Activated T-helper 1 cell treated with anti-CD3 and anti-CD28 coated beads, Interleukin-12 subunit alpha, Interleukin-12 subunit beta, Interleukin-2, Interleukin-4 antibody, amounts not matched to agents 30 ng/mL and 10 ng/mL and 1 ng/mL, durations not matched to agents 14 hours and 24 hours and 36 hours (primary cell): Measurements from ENCODE around the gene PLCD1. TPM values are rescaled to one million over a fixed set of nuclear protein-coding genes. Genes with fewer than 3 reads are reported as not detected.
"Not testable (repeated sequence)": the region's sequence is repeated elsewhere in the genome, so short reads cannot be mapped to it uniquely, and the experiment has no call there.

Source experiments
- DNase-seq: peaks from one replicate; pipeline ENCODE4 v3.0.0; 2021; ENCODE audit warnings: low spot score
- H3K27ac Mint-ChIP-seq: one replicate; pipeline ENCODE4 v1.8.0; 2021; ENCODE audit warnings: mild to moderate bottlenecking, mixed read lengths
- H3K27me3 Mint-ChIP-seq: one replicate; pipeline ENCODE4 v1.8.0; 2022; ENCODE audit warnings: mild to moderate bottlenecking, moderate library complexity, mixed read lengths; ENCODE audit not compliant: insufficient read depth
- H3K36me3 Mint-ChIP-seq: one replicate; pipeline ENCODE4 v1.8.0; 2021; ENCODE audit warnings: low read depth, mixed read lengths
- H3K4me1 Mint-ChIP-seq: one replicate; pipeline ENCODE4 v1.8.0; 2021; ENCODE audit warnings: low read depth, mixed read lengths
- H3K4me3 Mint-ChIP-seq: one replicate; pipeline ENCODE4 v1.8.0; 2021; ENCODE audit warnings: mild to moderate bottlenecking, moderate library complexity, mixed read lengths
- H3K9me3 Mint-ChIP-seq: one replicate; pipeline ENCODE4 v1.8.0; 2021; ENCODE audit warnings: mixed read lengths
- intact Hi-C: fragments of 100-400 bp; cut with micrococcal nuclease; formaldehyde crosslinking; loops from one replicate; pipeline ENCODE4 v1.15.1; 2024
- total RNA-seq: library from RNA; stranded (reverse); gene quantifications from 2 replicates; pipeline ENCODE4 v1.2.3, GENCODE V29; 2022

The PLCD1 gene
- total RNA-seq, 1 donor from 2014 or later: 4.3 TPM

DNA sequence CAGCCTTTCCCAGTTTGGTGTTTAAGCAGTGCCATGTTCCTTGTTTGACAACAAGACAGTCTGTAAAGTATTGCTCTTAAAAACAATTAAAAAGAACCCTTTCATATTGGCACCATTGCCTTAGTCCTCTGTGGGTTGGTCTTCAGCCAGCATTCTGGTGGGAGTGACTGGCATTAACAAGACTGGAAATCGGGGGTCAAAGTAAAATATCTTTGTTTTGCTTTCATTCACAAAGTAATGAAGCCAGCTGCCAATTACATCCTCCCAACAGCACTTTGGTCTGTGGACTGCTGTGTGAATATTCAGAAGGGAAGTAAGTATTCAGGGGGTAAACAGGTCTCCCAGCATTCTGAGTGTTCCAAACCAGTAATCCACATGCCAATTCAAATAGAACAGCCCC, 47.1 kb downstream of the PLCD1 start:
- H3K4me1 Mint-ChIP-seq: no peaks in the 10 kb centered on the region
- no peak overlapping the region for H3K4me3 Mint-ChIP-seq
- no peaks in the 10 kb centered on the region for H3K27me3 Mint-ChIP-seq
- no peak overlapping the region for H3K27ac Mint-ChIP-seq
- no peaks in the 10 kb centered on the region for H3K36me3 Mint-ChIP-seq
- no peaks in the 10 kb centered on the region for H3K9me3 Mint-ChIP-seq
- no peak for DNase-seq
- intact Hi-C loops: no loop called here

DNA sequence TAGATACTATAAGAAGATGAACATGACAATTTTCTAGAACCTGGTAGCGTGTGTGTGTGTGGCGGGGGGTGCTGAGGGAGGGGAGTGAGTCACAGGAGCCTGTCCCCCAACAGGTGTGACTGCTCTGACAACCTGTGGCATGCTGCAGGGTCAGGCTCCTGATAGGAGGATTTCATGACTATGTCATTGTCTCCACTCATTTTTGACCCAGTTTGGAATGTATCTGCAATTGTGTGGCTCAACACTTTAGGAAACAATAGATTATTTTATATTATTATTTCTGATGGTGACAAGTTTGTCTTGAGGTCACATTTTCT, 48.1 kb downstream of the PLCD1 start:
- H3K4me3 Mint-ChIP-seq: no peak overlapping the region

DNA sequence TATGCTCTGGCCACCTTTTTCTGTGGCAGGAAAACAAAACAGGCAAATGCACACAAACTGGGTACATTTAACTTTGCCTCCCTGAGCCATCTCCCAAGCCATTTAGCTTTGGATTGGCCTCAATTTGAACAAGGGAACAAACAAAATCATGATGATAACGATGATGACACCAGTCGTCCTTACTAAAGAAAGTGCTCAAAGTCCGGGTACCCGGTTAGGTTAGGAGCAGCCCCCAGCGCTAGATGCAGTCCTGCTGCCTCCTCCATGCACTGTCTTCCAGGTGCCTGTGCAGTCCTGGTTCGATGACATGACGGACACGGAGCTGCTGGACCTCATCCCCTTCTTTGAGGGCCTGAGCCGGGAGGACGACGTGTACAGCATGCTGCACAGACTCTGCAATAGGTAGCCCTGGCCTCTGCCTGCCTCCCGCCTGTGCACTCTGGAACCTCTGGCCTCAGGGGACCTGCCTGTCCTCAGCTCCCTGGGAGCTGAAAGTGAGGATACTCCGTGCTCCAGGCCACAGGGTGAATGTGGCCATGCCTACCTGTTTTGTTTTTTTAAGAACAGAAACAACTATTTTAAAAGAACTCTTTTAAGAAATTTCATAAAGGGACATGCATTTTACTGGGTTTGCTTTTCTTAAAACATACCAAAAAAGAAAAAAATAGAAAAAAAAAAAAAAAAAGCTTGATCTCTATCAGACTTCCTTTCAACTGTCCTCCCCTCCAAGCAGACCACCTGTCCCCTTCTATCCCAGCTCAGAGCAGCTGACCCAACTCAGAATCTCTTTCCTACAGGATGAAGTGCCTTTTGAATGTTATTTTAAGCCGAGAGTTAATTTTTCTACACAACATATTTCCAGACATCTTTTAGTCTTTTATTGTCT, 48.7 kb downstream of the PLCD1 start:
- no peak overlapping the region for H3K4me3 Mint-ChIP-seq
- no peaks in the 10 kb centered on the region for H3K9me3 Mint-ChIP-seq
- DNase-seq: no peak
- H3K36me3 Mint-ChIP-seq: no peaks in the 10 kb centered on the region
- H3K27me3 Mint-ChIP-seq: no peaks in the 10 kb centered on the region
- no peak overlapping the region for H3K27ac Mint-ChIP-seq
- no peaks in the 10 kb centered on the region for H3K4me1 Mint-ChIP-seq
- intact Hi-C loops: no loop called here

More for the DNA sequence above, 48.1 kb downstream of the PLCD1 start:
- no peaks in the 10 kb centered on the region for H3K9me3 Mint-ChIP-seq
- H3K4me1 Mint-ChIP-seq: no peaks in the 10 kb centered on the region
- intact Hi-C loops: no loop called here
- H3K36me3 Mint-ChIP-seq: no peaks in the 10 kb centered on the region
- no peaks in the 10 kb centered on the region for H3K27me3 Mint-ChIP-seq
- no peak for DNase-seq
- no peak overlapping the region for H3K27ac Mint-ChIP-seq

DNA sequence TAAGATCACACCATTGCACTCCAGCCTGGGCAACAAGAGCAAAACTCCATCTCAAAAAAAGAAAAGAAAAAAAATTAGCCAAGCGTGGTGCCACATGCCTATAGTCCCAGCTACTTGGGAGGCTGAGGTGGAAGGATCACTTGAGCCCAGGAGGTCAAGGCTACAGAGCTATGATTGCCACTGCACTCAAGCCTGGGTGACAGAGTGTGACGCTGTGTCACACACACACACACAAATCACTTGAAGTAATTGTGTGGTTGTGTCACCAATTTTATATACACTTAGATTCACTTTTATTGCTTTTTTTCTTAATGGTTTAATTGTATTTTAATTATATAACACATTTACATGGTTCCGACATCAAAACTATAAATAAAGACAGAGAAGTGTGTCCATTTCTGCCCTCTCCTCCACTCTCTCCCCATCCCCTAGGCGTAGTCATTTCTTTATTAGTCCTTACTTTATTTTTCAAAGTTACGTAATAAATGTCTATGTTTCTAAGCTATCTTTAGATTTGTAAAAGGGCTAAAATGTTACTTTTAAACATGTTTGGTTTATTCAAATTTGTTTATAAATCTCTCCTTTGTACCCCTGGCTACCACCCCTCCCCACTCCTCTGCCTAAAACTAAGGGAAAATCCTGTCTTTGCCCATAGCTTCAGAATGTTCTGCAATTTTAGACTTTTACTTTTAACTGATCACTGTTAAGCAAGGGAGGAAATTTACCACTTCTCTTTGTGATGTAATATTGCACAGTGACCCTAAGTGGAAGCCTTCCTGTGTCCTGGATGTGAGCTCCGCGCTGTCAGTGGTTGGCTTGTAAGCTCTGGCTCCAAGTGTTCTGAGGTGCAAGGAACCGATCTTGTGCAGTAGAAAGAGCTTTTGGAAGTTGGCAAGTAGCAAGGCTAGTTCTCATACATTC, 49.6 kb downstream of the PLCD1 start:
- H3K36me3 Mint-ChIP-seq: no peaks in the 10 kb centered on the region
- H3K4me1 Mint-ChIP-seq: peaks cover 2% of the 10 kb centered on the region
- H3K27ac Mint-ChIP-seq: no peak overlapping the region
- intact Hi-C loops: no loop called here
- no peak overlapping the region for H3K4me3 Mint-ChIP-seq
- H3K9me3 Mint-ChIP-seq: no peaks in the 10 kb centered on the region
- DNase-seq: no peak
- no peaks in the 10 kb centered on the region for H3K27me3 Mint-ChIP-seq

DNA sequence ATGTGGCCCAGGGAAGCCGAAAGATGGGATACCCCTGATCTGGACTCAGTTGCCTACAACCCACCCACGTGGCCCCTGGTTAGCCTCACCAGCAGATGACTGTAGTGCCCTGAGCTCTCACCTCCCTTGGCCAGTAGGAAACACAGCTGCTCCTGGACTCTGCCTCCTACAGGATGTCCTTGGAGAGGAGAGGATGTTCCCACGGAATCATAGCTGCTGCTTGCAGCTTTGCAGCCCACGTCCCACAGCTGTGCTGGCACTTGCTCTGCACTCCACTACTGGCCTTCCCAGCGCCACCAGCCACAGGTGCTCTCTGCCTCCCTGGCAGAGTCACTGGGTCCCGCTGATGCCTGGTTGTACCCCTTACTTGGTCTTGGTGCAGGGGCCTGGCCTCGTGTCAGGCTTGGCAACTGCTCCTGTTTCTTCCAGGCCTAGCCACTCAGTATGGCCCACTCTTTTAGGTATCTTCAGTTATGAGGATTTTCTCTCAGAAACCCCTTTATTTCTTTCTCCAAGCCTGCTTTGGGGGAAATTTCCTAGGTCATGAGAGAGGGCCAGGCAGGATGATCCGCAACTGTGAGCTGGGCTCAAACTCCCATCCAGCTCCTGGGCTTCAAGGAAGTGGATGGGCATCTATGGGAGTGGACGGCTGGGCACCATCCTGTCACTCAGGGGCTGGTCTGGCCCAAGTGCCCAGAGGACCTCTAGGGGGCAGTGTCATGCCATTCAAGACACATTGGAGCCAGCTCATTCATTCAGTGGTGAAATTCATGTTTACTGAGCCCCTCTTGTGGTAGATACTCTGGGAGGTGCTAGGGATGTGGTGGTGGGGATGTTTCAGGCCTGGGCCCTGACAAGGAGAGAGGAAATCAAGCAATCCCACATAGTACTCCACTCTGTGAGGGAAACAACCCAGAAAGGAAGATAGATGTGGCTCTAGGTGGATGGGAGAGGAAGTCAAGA, 55.0 kb downstream of the PLCD1 start:
- no peaks in the 10 kb centered on the region for H3K9me3 Mint-ChIP-seq
- peak; percentile 54 for DNase-seq
- H3K36me3 Mint-ChIP-seq: no peaks in the 10 kb centered on the region
- H3K27ac Mint-ChIP-seq: no peak overlapping the region
- H3K4me3 Mint-ChIP-seq: no peak overlapping the region
- peaks cover 6% of the 10 kb centered on the region for H3K4me1 Mint-ChIP-seq
- intact Hi-C loops: loop anchor here (1.0 to 2.0 kb wide), 5 partner anchors 23 to 506 kb away; no protein-coding TSS in a partner anchor
- no peaks in the 10 kb centered on the region for H3K27me3 Mint-ChIP-seq

GRCh38 chr3:37973246-37974054, 56.0 kb downstream of the PLCD1 start:
- Mint-ChIP-seq H3K36me3 (no peaks in the 10 kb centered on the region), H3K27me3 (no peaks in the 10 kb centered on the region), H3K4me1 (peaks cover 6% of the 10 kb centered on the region), H3K27ac (peak overlapping the region; percentile 31), H3K4me3 (no peak overlapping the region), H3K9me3 (no peaks in the 10 kb centered on the region)
- intact Hi-C loops: loop anchor here (1.0 to 2.0 kb wide), 5 partner anchors 24 to 507 kb away; no protein-coding TSS in a partner anchor
- DNase-seq: no peak

GRCh38 chr3:37972056-37972455, 57.4 kb downstream of the PLCD1 start:
- H3K27me3 Mint-ChIP-seq, H3K9me3 Mint-ChIP-seq, H3K4me1 Mint-ChIP-seq, H3K27ac Mint-ChIP-seq, DNase-seq, H3K36me3 Mint-ChIP-seq, H3K4me3 Mint-ChIP-seq, intact Hi-C loops: not testable (repeated sequence)

DNA sequence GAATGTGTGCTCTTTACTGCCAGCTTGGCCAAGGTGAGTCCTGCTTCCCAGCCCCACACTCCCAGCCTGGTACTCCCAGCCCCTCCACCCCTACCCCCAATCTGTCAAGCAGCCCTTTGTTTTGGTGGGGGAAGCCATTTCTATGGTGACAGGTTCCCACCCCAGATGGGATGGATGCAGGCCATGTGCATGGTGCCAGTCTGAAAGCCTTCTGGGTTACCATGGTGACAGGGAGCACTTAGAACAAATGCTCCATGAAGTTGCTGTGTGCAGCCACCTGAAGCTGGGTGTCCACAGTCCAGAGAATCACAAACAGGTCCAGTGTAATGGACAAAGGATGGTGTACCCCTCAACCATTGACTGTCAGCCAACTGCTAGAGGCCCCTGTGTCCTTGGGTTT, 58.0 kb downstream of the PLCD1 start:
- H3K27me3 Mint-ChIP-seq: no peaks in the 10 kb centered on the region
- H3K4me3 Mint-ChIP-seq: no peak overlapping the region
- H3K4me1 Mint-ChIP-seq: peaks cover 6% of the 10 kb centered on the region
- no peak overlapping the region for H3K27ac Mint-ChIP-seq
- intact Hi-C loops: no loop called here
- H3K36me3 Mint-ChIP-seq: no peaks in the 10 kb centered on the region
- no peak for DNase-seq
- no peaks in the 10 kb centered on the region for H3K9me3 Mint-ChIP-seq

GRCh38 chr3:37970802-37971201, 58.6 kb downstream of the PLCD1 start:
- intact Hi-C loops: no loop called here
- H3K27ac Mint-ChIP-seq: no peak overlapping the region
- peaks cover 6% of the 10 kb centered on the region for H3K4me1 Mint-ChIP-seq
- H3K36me3 Mint-ChIP-seq: no peaks in the 10 kb centered on the region
- no peaks in the 10 kb centered on the region for H3K27me3 Mint-ChIP-seq
- DNase-seq: no peak
- no peak overlapping the region for H3K4me3 Mint-ChIP-seq
- H3K9me3 Mint-ChIP-seq: no peaks in the 10 kb centered on the region

DNA sequence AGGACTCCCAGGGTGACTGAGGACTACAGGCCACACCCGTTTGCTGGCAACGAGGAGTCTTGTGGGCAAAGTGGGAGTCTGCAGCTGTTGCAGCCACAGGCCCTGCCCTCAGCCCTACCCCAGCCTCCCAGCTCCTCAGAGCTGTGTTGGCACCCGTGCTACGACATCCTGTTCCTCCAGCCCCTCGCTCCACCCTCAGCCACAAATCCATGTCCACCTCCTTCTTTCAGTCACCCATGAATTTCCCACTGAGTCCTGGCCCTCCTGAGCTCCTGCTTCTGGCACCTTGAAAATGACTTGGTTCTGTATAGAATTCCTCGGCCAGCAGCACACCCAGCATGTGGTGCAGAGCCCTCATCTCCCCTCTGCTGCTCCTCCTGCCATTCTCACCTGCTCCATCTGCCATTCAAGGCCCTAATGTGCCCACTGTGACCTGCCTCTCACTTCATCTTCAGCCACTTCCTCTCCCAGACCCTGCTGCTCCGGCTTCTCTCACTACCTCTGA, 59.8 kb downstream of the PLCD1 start:
- H3K27ac Mint-ChIP-seq: no peak overlapping the region
- intact Hi-C loops: loop anchor here (5.0 kb wide), 1 partner anchor 62 kb away; no protein-coding TSS in a partner anchor

DNA sequence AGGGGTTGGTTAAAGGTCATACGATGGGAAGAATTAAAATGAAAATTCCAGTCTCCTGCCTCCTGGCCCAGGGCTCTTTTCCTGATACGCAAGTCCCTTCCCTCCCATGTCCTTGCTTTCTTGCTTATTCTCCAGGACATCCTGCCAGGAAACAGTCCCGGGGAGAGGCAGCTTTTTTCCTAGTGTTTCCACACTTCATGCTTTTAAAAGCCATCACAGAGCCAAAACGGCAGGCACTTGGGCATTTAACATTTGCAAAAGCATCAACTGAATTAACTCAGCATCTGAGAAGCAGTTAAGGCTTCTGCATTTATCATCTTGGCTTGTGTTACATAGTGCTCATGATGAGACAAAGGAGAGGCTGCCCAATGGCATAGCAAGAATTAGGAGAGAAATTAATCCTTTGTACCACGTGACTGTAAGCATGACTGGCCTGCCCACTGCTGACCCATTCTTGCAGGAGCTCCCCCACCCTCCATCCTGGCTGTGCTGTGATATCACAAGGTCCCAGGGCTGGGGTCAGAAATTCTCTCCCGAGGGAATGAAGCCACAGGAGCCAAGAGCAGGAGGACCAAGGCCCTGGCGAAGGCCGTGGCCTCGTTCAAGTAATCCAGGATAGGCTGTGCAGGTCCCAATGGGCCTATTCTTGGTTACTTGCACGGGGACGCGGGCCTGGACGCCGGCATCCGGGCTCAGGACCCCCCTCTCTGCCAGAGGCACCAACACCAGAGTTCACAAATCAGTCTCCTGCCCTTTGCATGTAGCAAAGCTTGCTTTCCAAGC, 60.4 kb downstream of the PLCD1 start:
- Mint-ChIP-seq H3K36me3 (no peaks in the 10 kb centered on the region), H3K9me3 (no peaks in the 10 kb centered on the region), H3K27me3 (peaks cover 3% of the 10 kb centered on the region), H3K27ac (no peak overlapping the region), H3K4me1 (no peaks in the 10 kb centered on the region), H3K4me3 (no peak overlapping the region)
- intact Hi-C loops: loop anchor here (5.0 kb wide), 1 partner anchor 62 kb away; no protein-coding TSS in a partner anchor
- no peak for DNase-seq

More for the DNA sequence above, 59.8 kb downstream of the PLCD1 start:
- Mint-ChIP-seq H3K9me3 (no peaks in the 10 kb centered on the region), H3K36me3 (no peaks in the 10 kb centered on the region), H3K4me3 (no peak overlapping the region), H3K4me1 (peaks cover 3% of the 10 kb centered on the region), H3K27me3 (peaks cover 3% of the 10 kb centered on the region)
- DNase-seq: no peak
